Measurements from ENCODE around the gene CYLD. TPM values are rescaled to one million over a fixed set of nuclear protein-coding genes. Genes with fewer than 3 reads are reported as not detected.

CYLD gene
- total RNA-seq, 4 donors from 2014 or later = 24.3 to 56.1 (median 30.0) TPM

- TF ChIP-seq CTCF (IDR thresholded peaks at IDR 0.05) (no peak), POLR2A (IDR thresholded peaks at IDR 0.05) (no peak)
- Histone ChIP-seq H3K4me3 (no peak overlapping the region), H3K27ac (no peak overlapping the region), H3K4me1 (no peaks in the 10 kb centered on the region), H3K27me3 (no peaks in the 10 kb centered on the region), H3K36me3 (no peaks in the 10 kb centered on the region), H3K9me3 (no peaks in the 10 kb centered on the region)
- DNase-seq = no peak
Observed at GRCh38 chr16:50820225-50820624, 78.3 kb downstream of the CYLD start.

GRCh38 chr16:50821586-50821985 is 79.7 kb downstream of the CYLD start:
- no peak overlapping the region for H3K27ac ChIP-seq

GRCh38 chr16:50822671-50823070 is 80.8 kb downstream of the CYLD start:
- no peaks in the 10 kb centered on the region for H3K4me1 ChIP-seq
- H3K27ac ChIP-seq = no peak overlapping the region
- H3K36me3 ChIP-seq = no peaks in the 10 kb centered on the region
- H3K27me3 ChIP-seq = no peaks in the 10 kb centered on the region
- TF ChIP-seq CTCF (IDR thresholded peaks at IDR 0.05) (no peak), POLR2A (IDR thresholded peaks at IDR 0.05) (no peak)
- DNase-seq = no peak
- H3K9me3 ChIP-seq = no peaks in the 10 kb centered on the region
- H3K4me3 ChIP-seq = no peak overlapping the region

More at GRCh38 chr16:50821586-50821985, 79.7 kb downstream of the CYLD start:
- TF ChIP-seq POLR2A (IDR thresholded peaks at IDR 0.05) = no peak
- no peak for TF ChIP-seq CTCF (IDR thresholded peaks at IDR 0.05)
- no peak for DNase-seq
- Histone ChIP-seq H3K36me3 (no peaks in the 10 kb centered on the region), H3K4me3 (no peak overlapping the region), H3K27me3 (no peaks in the 10 kb centered on the region), H3K4me1 (no peaks in the 10 kb centered on the region), H3K9me3 (no peaks in the 10 kb centered on the region)

GRCh38 chr16:50826797-50827316 is 85.0 kb downstream of the CYLD start:
- H3K36me3 ChIP-seq = no peaks in the 10 kb centered on the region
- H3K4me3 ChIP-seq = no peak overlapping the region
- H3K27ac ChIP-seq = no peak overlapping the region
- no peaks in the 10 kb centered on the region for H3K4me1 ChIP-seq
- DNase-seq = no peak
- no peaks in the 10 kb centered on the region for H3K27me3 ChIP-seq
- H3K9me3 ChIP-seq = no peaks in the 10 kb centered on the region
- no peak for TF ChIP-seq POLR2A (IDR thresholded peaks at IDR 0.05)
- no peak for TF ChIP-seq CTCF (IDR thresholded peaks at IDR 0.05)

GRCh38 chr16:50828164-50828702 is 86.3 kb downstream of the CYLD start:
- TF ChIP-seq CTCF (IDR thresholded peaks at IDR 0.05) (no peak), POLR2A (IDR thresholded peaks at IDR 0.05) (no peak)

More at GRCh38 chr16:50828164-50828702, 86.3 kb downstream of the CYLD start:
- no peak for DNase-seq
- Histone ChIP-seq H3K4me1 (no peaks in the 10 kb centered on the region), H3K36me3 (no peaks in the 10 kb centered on the region), H3K9me3 (no peaks in the 10 kb centered on the region), H3K27me3 (no peaks in the 10 kb centered on the region), H3K27ac (no peak overlapping the region), H3K4me3 (no peak overlapping the region)
